COR-L47 (cell line): ENCODE results near the gene PDHB.
"Not testable (repeated sequence)": the region's sequence is repeated elsewhere in the genome, so short reads cannot be mapped to it uniquely, and the experiment has no call there.

Experiments
- DNase-seq: peaks from one replicate; lab custom pipeline; 2025; lab: John Stamatoyannopoulos, UW

Gene PDHB

GRCh38 chr3:58433400-58434167 lies at the start of gene PDHB:
TSS of gene PDHB (minus strand) at chr3:58433832. CDS start at chr3:58433809, 23 bp downstream.
- peak; percentile 67 for DNase-seq

GRCh38 chr3:58482917-58483636 lies 49.4 kb upstream of the PDHB start:
- no peak for DNase-seq

GRCh38 chr3:58480309-58480708 lies 46.7 kb upstream of the PDHB start:
- no peak for DNase-seq

GRCh38 chr3:58478781-58479180 lies 45.1 kb upstream of the PDHB start:
- DNase-seq = no peak

- no peak for DNase-seq
Measured at GRCh38 chr3:58474967-58475578, 41.4 kb upstream of the PDHB start.

- no peak for DNase-seq
Measured at GRCh38 chr3:58474348-58474911, 40.8 kb upstream of the PDHB start.

GRCh38 chr3:58473275-58473674 lies 39.6 kb upstream of the PDHB start:
- DNase-seq = no peak

- peak; percentile 79 for DNase-seq
Measured at GRCh38 chr3:58471025-58471887, 37.6 kb upstream of the PDHB start.

- no peak for DNase-seq
Measured at GRCh38 chr3:58470363-58471024, 36.9 kb upstream of the PDHB start.

- DNase-seq = no peak
Measured at GRCh38 chr3:58469096-58469495, 35.5 kb upstream of the PDHB start.

GRCh38 chr3:58466899-58467563 lies 33.4 kb upstream of the PDHB start:
- DNase-seq = no peak

GRCh38 chr3:58464866-58465265 lies 31.2 kb upstream of the PDHB start:
- no peak for DNase-seq

GRCh38 chr3:58463942-58464271 lies 30.3 kb upstream of the PDHB start:
- DNase-seq = no peak

- DNase-seq = peak; percentile 56
Measured at GRCh38 chr3:58463181-58463941, 29.7 kb upstream of the PDHB start.

- DNase-seq = no peak
Measured at GRCh38 chr3:58462829-58463180, 29.2 kb upstream of the PDHB start.

GRCh38 chr3:58459160-58459559 lies 25.5 kb upstream of the PDHB start:
- no peak for DNase-seq

- no peak for DNase-seq
Measured at GRCh38 chr3:58452176-58452575, 18.5 kb upstream of the PDHB start.

- DNase-seq = no peak
Measured at GRCh38 chr3:58441514-58442450, 8.2 kb upstream of the PDHB start.

GRCh38 chr3:58440996-58441355 lies 7.3 kb upstream of the PDHB start:
- DNase-seq = not testable (repeated sequence)
